Smooth muscle cell (in vitro differentiated cells): ENCODE data around the gene CACNA2D3. TPM values are rescaled to one million over a fixed set of nuclear protein-coding genes. Genes with fewer than 3 reads are reported as not detected.

Experiments
- DNase-seq: peaks from one replicate; lab custom pipeline; 2025; ENCODE audit not compliant: unreplicated experiment; lab: John Stamatoyannopoulos, UW
- H2AFZ ChIP-seq: fragments of 200-600 bp; sonication (generic); 2 replicates; pipeline ENCODE4 v1.6.0; 2016; ENCODE audit warnings: antibody characterized with exemption, low read depth, mild to moderate bottlenecking
- H3F3A ChIP-seq: fragments of 200-600 bp; sonication (generic); 2 replicates; pipeline ENCODE4 v1.6.0; 2017; ENCODE audit warnings: antibody characterized with exemption, low read depth
- H3K27ac ChIP-seq: fragments of 200-600 bp; sonication (generic); 2 replicates; pipeline ENCODE4 v1.5.1; 2016; ENCODE audit warnings: low read depth, mild to moderate bottlenecking
- H3K27me3 ChIP-seq: fragments of 200-600 bp; sonication (generic); 2 replicates; pipeline ENCODE4 v1.6.1; 2016; ENCODE audit warnings: low read depth, mild to moderate bottlenecking
- H3K36me3 ChIP-seq: fragments of 200-600 bp; sonication (generic); 2 replicates; pipeline ENCODE4 v1.5.1; 2016; ENCODE audit warnings: low read depth
- H3K4me1 ChIP-seq: fragments of 200-600 bp; sonication (generic); 2 replicates; pipeline ENCODE4 v1.5.1; 2016; ENCODE audit warnings: low read depth
- H3K4me2 ChIP-seq: fragments of 200-600 bp; sonication (generic); 2 replicates; pipeline ENCODE4 v1.6.0; 2016; ENCODE audit warnings: mild to moderate bottlenecking
- H3K4me3 ChIP-seq: fragments of 200-600 bp; sonication (generic); 2 replicates; pipeline ENCODE4 v1.5.1; 2016; ENCODE audit warnings: mild to moderate bottlenecking
- H3K79me2 ChIP-seq: fragments of 200-600 bp; sonication (generic); 2 replicates; pipeline ENCODE4 v1.6.0; 2016; ENCODE audit warnings: low read depth, mild to moderate bottlenecking
- H3K9ac ChIP-seq: fragments of 200-600 bp; sonication (generic); 2 replicates; pipeline ENCODE4 v1.6.0; 2016; ENCODE audit warnings: low read depth
- H3K9me3 ChIP-seq: fragments of 200-600 bp; sonication (generic); replicated peaks from 2 replicates; pipeline ENCODE4 v1.5.1; 2016; ENCODE audit warnings: low read depth
- H4K20me1 ChIP-seq: fragments of 200-600 bp; sonication (generic); 2 replicates; pipeline ENCODE4 v1.6.0; 2016; ENCODE audit warnings: low read depth
- WGBS: methylation state at CpG from one replicate; pipeline ENCODE4 v1.1.7; 2016; ENCODE audit warnings: low lambda C conversion rate; 5-methylcytosine and 5-hydroxymethylcytosine counted together
- polyA plus RNA-seq: library from polyadenylated mRNA; unstranded; fragments of >200 nt; fragmentation: Nextera tagmentation; extraction: Ambion mirVana; gene quantifications from 2 replicates; pipeline ENCODE4 v1.2.1, GENCODE V29; 2016
- total RNA-seq: library from RNA; depleted of rRNA; stranded (reverse); fragments of >200 nt; gene quantifications from 2 replicates; pipeline ENCODE4 v1.2.3, GENCODE V29; 2014
- TF ChIP-seq, protein P1 (sequence below): fragments of 200-600 bp; sonication (generic); IDR thresholded peaks from 2 replicates; pipeline ENCODE4 v1.5.1; 2017; ENCODE audit warnings: borderline replicate concordance, mild to moderate bottlenecking, antibody characterized with exemption; ENCODE audit not compliant: insufficient read depth, poor library complexity, severe bottlenecking

CACNA2D3 gene
- total and polyA plus RNA-seq, 2 experiments from 2014 or later = 0.15 to 0.90 TPM

DNA sequence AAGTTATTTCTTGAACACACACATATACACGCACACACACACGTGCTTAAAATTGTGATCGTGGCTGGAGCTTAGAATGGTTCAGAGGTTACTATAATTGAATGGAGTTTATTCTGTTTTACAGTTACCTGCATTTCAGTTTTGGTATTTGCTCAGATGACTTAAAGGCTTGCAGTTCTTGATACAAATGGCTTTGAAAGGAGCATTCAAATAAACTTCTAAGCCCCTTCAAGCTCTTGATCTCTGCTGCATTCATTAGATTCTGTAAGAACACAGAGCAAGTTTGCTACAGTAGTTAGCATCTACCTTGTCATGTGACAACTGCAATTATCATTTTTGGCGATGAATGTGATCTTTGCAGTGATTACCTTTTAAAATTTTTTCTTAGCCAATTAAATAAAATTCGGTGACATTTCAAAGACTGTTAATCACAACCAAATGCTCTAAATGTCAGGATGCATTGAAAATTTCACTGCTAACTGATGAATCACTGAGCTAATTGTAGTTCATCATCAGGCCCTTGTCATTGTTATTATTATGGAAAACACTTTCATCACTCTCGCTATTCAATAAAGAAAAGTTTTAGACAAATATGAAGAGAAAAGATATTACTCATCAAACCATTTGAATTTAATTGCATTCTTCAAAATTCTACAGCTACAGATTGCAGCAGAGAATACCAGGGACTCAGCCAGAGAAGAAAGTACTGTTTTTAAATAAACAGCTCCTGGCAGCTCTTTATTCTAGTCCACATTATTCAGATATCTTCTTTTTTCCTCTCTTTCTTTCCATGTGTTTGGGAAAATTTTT lies 509.4 kb downstream of the CACNA2D3 start:
- H4K20me1 ChIP-seq = no peaks in the 10 kb centered on the region
- H3K4me1 ChIP-seq = no peaks in the 10 kb centered on the region
- H2AFZ ChIP-seq = no peak overlapping the region
- no peak overlapping the region for H3K9ac ChIP-seq
- no peaks in the 10 kb centered on the region for H3K9me3 ChIP-seq
- H3F3A ChIP-seq = no peaks in the 10 kb centered on the region
- DNase-seq = no peak
- no peak overlapping the region for H3K4me2 ChIP-seq
- no peaks in the 10 kb centered on the region for H3K36me3 ChIP-seq
- no peak overlapping the region for H3K4me3 ChIP-seq
- H3K79me2 ChIP-seq = no peaks in the 10 kb centered on the region
- WGBS = 80% methylated on average over 6 of the region's 6 CpGs
- H3K27ac ChIP-seq = no peak overlapping the region
- H3K27me3 ChIP-seq = peaks cover 2% of the 10 kb centered on the region
- TF ChIP-seq, protein P1, sequence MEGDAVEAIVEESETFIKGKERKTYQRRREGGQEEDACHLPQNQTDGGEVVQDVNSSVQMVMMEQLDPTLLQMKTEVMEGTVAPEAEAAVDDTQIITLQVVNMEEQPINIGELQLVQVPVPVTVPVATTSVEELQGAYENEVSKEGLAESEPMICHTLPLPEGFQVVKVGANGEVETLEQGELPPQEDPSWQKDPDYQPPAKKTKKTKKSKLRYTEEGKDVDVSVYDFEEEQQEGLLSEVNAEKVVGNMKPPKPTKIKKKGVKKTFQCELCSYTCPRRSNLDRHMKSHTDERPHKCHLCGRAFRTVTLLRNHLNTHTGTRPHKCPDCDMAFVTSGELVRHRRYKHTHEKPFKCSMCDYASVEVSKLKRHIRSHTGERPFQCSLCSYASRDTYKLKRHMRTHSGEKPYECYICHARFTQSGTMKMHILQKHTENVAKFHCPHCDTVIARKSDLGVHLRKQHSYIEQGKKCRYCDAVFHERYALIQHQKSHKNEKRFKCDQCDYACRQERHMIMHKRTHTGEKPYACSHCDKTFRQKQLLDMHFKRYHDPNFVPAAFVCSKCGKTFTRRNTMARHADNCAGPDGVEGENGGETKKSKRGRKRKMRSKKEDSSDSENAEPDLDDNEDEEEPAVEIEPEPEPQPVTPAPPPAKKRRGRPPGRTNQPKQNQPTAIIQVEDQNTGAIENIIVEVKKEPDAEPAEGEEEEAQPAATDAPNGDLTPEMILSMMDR = no peak

DNA sequence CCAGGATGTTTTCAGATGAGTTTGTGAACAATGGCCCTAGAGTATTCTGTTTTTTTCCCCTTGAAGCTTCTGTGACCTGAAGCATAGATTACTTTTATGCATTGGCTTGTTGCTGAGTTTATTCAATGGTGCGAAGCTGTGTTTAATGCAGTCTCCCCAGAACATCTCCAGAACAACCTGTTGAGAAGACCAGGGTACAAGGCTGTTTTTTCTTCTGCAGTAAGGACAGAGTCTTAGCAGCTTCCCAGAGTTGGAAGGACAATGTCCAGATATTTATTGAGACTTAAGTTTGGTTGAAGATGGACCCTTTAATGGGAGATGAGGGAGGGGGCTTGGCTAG lies 509.9 kb downstream of the CACNA2D3 start:
- no peak for DNase-seq
- Histone ChIP-seq H4K20me1 (no peaks in the 10 kb centered on the region), H3K27ac (no peak overlapping the region), H3K4me1 (no peaks in the 10 kb centered on the region), H3K27me3 (peaks cover 6% of the 10 kb centered on the region), H3K9ac (no peak overlapping the region), H3K4me3 (no peak overlapping the region), H3K9me3 (no peaks in the 10 kb centered on the region), H3K79me2 (no peaks in the 10 kb centered on the region), H3K36me3 (no peaks in the 10 kb centered on the region), H2AFZ (no peak overlapping the region), H3F3A (no peaks in the 10 kb centered on the region), H3K4me2 (no peak overlapping the region)
- WGBS = 100% methylated on average over 1 of the region's 1 CpG
- TF ChIP-seq, protein P1 = no peak

DNA sequence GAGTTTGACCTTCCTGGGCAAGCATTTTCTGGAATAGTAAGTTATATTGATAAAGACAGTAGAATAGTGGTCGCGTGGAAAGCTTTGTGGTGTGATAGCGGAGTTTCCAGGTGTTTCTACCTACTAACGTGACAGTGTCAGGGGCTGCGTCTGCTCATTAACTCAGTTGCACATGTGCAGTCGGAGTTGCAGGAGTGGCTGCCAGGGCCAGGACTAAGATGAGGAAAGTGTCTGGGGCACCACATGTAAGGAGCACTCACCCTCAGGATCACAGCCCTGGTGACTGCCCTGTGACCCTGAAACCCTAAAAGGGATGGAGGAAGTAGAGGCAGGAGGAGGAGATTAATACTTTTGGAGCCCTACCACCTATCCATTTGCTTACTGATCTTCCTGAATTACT lies 510.5 kb downstream of the CACNA2D3 start:
- Histone ChIP-seq H3K27ac (no peak overlapping the region), H3K4me3 (no peak overlapping the region), H2AFZ (no peak overlapping the region), H4K20me1 (no peaks in the 10 kb centered on the region), H3K79me2 (no peaks in the 10 kb centered on the region), H3K9ac (no peak overlapping the region), H3K9me3 (no peaks in the 10 kb centered on the region), H3K27me3 (peaks cover 11% of the 10 kb centered on the region), H3K4me1 (no peaks in the 10 kb centered on the region), H3F3A (no peaks in the 10 kb centered on the region), H3K36me3 (no peaks in the 10 kb centered on the region), H3K4me2 (no peak overlapping the region)
- WGBS = 98% methylated on average over 6 of the region's 6 CpGs
- TF ChIP-seq, protein P1 = no peak
- no peak for DNase-seq
